GM15510 (cell line): ENCODE results near the gene SMIM24.

ENCODE experiments used
- POLR2A ChIP-seq: IDR thresholded peaks from 3 replicates; pipeline ENCODE4 v1.6.1; 2011; ENCODE audit warnings: borderline replicate concordance; ENCODE audit not compliant: insufficient read length; ENCODE audit errors: extremely low read depth

SMIM24 gene

DNA sequence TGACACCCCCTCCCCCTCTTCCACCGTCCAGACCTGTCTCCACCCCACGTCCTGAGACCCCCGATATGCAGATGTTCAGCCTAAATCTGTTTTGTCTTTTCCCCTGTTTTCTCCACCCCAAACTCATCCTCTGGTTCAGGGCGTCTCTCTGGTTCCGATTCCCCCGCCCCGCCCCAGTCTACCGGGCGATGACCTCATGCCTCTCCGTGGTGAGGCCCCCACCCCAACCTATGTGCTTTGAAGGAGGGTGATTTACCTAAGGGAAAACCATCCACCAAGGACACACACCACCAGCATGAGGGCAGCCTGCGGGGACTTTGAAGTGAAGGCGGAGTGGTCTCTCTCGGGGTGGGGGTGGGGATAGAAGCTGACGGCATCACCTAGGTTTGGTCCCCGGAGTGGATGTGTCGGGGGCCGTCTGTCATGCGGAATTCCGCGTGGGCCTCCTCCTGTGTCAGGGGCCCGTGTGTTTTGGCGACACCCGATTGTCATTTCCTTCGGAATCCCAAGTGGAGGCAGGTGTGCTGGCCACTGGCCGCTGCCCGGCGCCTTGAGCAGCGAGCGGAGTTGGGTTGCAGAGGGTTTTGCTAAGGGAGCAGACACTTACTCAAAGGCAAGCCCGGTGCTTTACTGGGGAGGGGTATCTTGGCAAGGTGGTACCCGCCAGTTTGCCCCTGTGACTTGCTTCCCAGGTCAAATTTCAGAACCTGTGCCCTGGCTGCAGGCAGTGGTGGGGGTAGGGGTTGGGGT is 27.2 kb upstream of the SMIM24 start:
- no peak for TF ChIP-seq POLR2A

DNA sequence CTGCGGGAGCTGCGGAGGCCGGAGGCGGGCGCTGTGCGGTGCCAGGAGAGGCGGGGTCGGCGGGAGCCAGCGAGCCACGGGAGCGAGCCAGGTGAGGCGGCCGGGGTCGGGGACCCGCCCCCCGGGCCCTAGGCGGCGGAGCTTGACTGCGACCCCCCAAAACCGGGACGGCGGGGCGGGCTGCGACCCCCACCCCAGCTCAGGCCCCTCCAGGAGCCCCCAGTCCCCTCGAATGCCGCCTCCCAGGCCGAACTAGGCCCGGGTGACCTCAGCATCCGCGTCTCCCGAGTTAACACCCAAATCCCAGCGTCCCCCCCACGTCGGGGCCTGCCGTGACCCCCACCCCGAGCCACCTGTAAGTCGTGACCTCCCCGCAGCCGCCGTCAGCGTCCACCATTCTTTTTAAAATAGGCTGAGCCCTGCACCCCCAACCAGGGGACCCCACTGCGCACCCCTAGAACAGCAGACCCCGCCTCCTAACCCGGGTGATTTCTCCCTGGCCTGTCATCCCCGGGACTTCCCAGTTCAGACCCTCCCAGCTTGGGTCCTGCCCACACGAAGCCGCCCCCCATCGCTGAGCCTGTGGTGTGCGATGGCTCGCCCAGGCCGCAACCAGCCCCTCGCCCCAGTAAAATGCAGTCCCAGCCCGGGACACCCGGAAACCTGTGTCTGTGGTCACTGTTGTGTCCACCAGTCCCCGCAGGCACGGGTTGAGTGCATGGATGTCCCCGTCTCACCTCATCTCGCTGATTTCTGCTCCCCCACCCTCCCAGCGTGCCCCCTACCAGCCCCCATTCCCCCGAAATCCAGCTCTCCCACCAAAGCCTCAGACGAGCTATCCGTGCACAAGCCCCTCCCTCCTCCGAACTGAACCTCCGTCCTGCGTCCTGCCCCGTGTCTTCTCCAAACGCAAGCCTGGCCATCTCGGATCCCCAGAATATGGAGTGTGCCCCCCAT is 26.3 kb upstream of the SMIM24 start:
- no peak for TF ChIP-seq POLR2A

DNA sequence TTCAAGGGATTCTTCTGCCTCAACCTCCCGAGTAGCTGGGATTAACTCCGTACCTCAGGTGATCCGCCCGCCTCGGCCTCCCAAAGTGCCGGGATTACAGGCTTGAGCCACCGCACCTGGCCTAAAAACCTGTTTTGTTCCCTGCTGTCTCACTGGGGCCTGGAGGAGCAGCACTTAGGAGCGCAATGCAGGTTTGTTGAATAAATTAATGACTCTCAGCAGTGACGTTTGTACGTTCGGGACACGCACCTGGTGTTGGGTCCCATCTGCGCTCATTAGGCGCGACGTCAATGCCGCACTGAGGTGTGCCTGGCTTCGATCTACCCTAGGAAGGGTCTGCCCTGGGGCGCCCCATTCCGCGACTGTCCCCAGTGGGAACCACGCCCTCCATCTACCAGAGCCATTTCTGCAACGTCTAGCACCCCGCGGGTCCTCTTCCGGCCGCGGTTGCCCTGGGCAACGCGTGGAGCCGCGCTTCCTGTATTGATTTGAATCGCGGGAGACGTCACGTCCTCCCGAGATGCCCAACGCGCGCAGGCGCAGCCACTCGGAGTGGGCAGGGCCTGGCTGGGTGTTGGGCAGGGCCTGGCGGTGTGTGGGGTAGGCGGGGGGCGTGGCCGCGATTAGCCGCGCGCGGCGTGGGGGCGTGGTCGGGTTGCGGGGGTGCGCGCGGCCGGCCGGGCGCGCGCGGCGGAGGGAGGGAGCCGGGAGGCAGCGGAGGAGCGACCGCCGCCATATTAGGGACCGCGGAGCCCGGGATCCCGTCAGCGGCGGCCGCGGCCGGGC is 25.5 kb upstream of the SMIM24 start, which contains the start of gene FZR1:
FZR1 (plus strand) TSS at position 714 of the 786 bp plus-strand sequence. CDS start 16,679 bp downstream, outside the sequence.
- TF ChIP-seq POLR2A: peak; percentile 73

DNA sequence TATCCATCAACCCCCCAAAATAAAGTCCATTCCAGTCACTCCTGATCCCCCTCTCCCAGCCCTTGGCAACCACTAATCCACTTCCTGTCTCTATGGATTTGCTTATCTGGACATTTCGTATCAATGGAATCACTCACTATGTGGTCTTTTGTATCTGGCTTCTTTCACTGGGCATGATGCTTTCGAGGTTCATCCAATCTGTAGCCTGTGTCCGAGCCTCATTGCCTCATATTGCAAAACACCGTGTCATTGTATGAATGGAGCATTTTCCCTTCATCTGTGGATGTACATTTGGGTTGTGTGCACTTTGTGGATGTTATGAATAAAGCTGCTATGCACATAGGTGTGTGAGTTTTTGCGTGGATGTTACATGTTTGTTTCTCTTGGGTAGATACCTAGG is 24.4 kb upstream of the SMIM24 start:
- no peak for TF ChIP-seq POLR2A

DNA sequence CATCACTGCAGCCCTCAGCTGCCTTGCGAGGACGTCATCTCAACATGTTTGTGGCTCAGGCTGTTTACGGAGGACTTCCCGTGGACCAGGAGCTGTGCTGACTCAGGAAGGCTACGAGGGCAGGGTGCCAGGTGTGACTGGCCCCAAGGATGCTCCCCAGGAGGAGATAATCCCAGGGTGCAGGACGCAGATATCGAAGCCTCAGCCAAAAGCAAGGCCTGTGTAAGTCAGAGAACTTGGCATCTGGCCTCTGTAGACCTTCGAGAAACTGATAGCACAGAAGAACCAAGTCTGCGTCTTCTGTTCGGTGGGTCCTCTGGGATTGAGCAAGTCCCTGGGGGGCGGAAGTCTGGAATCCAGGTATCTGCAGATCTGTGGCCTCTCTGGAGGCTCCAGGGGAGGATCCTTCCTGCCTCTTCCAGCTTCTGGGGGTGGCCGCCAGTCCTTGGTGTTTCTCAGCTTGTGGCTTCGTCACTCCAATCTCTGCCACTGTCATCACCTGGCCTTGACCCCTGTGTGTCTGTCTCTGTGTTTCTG is 22.8 kb upstream of the SMIM24 start:
- no peak for TF ChIP-seq POLR2A

DNA sequence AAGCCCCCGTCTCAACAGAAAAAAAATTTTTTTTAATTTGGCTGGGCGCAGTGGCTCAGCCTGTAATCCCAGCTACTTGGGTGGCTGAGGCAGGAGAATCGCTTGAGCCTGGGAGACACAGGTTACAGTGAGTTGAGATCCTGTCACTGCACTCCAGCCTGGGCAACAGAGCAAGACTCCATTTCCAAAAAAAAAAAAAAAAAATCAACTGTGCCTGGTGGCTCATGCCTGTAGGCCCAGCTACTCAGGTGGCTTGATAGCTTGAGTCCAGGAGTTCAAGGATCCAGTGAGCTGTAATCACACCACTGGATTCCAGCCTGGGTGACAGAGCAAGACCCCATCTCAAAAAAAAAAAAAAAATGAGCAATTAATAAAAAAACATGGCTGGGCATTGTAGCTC is 21.5 kb upstream of the SMIM24 start:
- no peak for TF ChIP-seq POLR2A

DNA sequence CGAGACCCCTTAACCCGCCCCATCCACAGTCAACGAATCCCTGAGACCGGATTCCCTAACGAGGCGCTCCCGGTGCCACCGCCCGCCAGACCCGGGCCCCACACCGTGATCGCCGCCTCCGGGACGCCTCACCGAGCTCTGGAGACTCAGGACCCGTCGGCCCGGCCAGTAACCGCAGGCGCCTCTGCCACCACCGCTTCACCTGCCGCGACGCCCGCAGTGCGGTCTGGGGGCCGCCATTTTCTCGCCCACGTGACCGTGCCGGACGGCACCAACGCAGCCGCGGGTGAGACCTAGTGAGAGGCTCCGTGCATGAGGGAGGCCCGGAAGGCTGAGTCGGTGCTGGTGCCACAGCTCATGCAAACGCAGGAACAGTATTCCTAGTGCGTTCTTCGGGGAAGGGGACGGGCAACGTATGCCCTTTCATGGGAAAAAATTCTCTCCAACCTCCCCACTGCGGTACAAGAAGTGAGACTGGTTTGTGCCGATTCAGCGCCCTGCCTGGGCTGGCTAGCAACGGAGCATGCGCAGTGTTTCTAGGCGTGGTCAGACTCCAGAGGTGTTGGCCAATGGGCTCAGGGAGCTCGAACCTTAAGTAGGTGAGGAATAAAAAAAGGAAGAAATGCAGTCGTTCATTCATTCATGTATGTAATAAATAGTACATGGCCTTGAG is 20.2 kb upstream of the SMIM24 start, which contains the start of gene DOHH:
DOHH (minus strand) TSS at position 246 of the 673 bp plus-strand sequence. CDS start 3,860 bp downstream, outside the sequence.
- TF ChIP-seq POLR2A: peak; percentile 82

DNA sequence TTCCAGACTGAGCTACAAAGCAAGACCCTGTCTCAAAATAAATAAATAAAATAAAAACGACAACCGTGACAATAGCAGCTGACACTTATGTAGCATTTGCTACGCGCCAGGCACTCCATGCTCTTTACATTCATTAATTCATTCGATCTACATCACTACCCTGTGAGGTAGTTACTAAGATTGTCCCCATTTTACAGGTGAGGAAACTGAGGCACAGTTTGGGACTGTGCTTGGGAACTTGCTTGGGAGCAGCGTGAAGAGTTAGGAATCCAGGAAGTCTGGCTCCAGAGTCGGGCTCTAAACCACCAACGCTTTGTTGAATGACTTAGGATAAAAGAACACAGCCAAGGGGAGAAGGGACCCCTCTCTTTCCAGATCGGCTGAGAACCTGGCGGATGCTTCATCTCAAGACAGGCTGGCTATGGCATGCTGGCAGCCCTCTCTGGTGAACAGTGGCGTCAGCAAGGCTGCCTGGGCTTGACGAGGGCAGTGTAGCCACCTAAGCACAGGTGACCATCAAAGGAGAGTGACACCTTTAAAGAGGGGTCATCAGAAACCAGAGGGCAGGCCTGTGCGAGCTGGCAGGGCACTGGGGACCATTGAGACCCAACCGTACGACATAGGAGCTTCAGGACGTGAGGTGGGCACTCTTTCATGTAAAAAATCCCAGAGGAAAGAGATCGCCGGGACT is 19.6 kb upstream of the SMIM24 start:
- no peak for TF ChIP-seq POLR2A

DNA sequence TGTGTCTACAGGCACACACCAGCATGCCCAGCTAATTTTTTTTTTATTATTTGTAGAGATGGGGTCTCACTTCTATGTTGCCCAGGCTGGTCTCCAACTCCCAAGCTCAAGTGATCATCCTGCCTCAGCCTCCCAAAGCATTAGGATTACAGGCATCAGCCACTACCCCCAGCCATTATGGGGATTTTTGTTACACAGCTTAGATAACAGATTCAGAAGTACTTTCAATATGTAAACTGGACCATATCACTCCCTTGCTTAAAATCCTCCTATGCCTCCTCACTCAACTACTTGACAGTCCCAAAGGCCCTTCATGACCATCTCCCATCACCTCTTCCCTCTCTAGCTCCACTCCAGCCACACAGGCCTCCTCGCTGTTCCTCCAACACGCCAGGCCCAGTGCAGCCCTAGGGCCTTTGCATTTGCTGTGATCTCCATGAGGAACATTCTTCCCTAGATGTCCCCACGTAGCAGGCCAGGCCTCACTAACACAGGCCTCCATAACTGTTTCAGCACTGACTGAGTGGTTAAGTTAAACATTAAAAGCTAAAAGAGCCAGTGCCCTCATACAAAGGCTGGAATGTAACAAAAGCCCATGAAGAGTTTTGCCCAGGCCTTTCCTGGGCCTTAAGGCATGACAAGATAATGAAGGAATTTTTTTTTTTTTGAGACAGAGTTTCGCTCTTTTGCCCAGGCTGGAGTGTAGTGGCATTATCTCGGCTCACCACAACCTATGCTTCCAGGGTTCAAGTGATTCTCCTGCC is 17.6 kb upstream of the SMIM24 start:
- no peak for TF ChIP-seq POLR2A

DNA sequence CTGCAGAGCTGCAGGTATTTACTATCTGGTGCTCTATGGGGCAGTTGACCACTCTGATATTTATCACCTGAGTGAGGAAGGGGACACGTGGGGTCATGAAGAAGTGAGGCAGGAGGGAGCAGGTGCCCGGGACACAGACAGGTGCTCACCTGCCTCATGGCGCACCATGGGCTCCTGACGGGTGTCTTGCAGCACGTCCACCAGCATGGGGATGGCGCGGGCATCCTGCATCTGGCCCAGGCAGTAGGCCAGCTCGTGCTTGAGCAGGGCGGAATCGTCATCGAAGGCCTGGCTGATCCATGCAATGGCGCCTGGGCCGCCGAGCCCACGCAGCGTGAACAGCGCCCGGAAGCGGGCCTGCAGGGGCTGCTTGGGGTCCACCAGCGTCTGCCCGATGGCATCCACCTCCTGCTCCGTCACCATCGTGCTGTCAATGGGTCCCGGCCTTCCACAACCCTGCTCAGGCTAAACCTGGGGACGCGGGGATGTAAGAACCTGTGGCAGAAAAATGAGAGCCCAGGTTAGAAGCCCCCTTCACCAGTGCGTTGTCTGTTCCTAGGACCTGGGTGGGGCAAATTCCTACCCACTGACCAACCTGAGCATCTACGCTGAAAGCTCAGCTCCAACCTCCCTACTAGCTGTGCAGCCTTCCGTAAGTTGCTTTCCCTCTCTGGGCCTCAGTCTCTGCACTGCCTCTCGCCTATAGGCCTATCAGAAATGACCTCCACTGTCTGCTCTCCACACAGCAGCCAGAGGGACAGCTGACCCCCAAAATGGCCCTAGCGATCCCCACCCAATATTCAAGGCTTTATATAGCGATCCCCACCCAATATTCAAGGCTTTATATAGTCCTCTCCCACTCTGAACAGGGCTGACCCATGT is 16.3 kb upstream of the SMIM24 start:
- TF ChIP-seq POLR2A: no peak

DNA sequence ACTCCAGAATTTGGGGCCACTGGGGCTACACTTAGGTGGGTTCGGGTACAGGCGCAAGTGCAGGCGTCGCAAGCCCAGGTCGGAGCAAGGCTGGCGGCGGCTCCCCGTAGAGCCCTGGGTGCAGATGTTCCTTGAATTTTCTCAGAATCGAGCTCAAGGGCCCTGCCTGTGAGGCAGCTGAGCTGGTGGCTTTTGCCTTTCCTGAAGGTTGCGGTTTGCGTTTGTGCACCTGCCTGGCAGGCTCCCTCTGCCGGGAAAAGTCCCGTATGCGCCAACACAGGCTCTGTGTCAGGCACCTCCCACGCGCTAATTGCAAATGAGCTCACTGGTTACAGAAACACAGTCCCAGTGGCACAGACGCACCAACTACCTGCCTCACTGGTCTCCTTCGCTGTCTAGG is 14.2 kb upstream of the SMIM24 start:
- no peak for TF ChIP-seq POLR2A

DNA sequence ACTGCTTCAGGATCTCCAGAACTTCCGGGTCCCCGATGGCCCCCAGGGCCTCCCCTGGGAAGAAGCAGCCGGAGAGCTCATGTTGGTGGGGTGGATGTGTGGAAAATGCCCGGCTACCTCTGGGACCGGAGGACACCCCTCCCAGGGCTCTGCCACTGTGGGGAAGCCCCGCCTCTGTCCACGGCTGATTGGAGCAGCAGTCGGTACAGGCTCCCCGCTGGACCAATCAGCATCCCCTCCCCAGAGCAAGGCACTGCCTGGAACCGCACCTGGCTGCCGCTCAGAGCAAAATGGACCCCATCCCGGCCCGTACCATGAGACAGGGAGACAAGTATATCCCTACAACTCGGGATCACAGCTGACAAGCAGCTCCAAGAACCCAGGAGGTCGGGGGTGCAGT is 13.7 kb upstream of the SMIM24 start:
- TF ChIP-seq POLR2A: no peak
